ENCODE data around the gene SCGB1D4.
A peak's percentile ranks its signal among the peaks of the same experiment; 100 is the strongest.
"Not testable (repeated sequence)": the region's sequence is repeated elsewhere in the genome, so short reads cannot be mapped to it uniquely, and the experiment has no call there.

Gene SCGB1D4

DNA sequence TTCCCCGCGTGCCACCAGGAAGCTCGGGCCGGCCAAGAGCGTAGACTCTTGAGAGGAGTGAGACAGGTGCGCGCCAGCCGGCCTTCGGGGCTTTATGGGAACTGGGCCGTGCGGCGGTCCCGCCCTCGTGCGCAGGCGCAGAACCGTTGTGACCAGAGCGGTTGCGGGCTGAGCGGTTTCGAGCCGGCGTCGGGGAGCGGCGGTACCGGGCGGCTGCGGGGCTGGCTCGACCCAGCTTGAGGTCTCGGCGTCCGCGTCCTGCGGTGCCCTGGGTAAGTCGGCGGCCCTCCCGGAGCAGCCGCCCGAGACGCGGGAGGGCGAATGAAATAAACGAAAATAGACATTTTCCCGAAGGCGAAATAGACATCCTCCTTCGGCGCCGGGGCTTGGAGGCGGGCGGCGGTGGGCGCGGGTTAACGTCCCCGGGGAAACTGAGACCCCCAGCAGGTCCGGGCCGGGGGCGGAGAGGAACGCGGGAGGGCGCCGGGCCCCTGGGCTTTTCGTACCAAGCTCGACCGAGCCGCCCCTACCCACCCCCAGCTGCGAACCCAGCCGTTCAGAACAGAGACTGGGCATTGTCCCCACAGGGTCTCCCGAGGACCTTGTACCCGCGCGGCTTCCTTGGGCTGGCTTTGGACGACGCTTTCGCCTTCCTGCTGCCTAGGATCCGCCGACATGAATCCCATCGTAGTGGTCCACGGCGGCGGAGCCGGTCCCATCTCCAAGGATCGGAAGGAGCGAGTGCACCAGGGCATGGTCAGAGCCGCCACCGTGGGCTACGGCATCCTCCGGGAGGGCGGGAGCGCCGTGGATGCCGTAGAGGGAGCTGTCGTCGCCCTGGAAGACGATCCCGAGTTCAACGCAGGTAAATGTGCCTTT, 38.7 kb upstream of the SCGB1D4 start, which contains the start of gene ASRGL1:
ASRGL1 (plus strand) TSS at position 146 of the 879 bp plus-strand sequence; CDS start at position 676, 530 bp downstream.
- TF ChIP-seq, protein P1, sequence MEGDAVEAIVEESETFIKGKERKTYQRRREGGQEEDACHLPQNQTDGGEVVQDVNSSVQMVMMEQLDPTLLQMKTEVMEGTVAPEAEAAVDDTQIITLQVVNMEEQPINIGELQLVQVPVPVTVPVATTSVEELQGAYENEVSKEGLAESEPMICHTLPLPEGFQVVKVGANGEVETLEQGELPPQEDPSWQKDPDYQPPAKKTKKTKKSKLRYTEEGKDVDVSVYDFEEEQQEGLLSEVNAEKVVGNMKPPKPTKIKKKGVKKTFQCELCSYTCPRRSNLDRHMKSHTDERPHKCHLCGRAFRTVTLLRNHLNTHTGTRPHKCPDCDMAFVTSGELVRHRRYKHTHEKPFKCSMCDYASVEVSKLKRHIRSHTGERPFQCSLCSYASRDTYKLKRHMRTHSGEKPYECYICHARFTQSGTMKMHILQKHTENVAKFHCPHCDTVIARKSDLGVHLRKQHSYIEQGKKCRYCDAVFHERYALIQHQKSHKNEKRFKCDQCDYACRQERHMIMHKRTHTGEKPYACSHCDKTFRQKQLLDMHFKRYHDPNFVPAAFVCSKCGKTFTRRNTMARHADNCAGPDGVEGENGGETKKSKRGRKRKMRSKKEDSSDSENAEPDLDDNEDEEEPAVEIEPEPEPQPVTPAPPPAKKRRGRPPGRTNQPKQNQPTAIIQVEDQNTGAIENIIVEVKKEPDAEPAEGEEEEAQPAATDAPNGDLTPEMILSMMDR (conservative IDR thresholded peaks at IDR 0.05), result no peak
- H3K27ac ChIP-seq, result peak within 1 kb of the TSS; percentile 78

DNA sequence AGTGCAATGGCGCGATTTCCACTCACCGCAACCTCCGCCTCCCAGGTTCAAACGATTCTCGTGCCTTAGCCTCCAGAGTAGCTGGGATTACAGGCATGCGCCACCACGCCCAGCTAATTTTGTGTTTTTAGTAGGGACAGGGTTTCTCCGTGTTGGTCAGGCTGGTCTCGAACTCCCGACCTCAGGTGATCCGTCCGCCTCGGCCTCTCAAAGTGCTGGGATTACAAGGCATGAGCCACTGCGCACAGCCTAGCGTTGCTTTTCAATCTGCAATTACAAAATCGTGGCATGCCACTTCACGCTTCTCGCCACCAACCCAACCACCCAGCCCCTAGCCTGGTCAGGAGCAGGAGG, 38.1 kb upstream of the SCGB1D4 start:
- peak overlapping the region; percentile 78 for H3K27ac ChIP-seq

DNA sequence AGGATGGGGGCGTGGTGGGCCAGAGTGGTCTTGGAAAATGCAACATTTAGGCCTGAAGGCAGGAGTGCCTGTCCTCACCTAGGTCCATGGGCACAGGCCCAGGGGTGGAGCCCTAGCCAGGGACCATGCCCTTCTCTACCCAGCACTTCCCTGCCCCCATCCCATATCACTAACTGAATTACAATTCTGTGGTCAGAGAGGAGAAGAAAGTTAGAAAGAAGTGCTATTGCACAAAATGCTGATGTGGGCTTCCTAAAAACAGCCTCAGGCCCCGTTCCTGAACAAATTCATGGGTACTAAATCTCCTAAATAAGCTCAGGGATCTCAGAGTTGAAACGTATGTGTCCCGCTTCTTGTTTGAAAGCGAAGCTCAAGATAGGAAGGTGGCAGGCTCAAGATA, 34.9 kb upstream of the SCGB1D4 start:
- H3K27ac ChIP-seq, result no peak overlapping the region
- TF ChIP-seq, protein P1 (conservative IDR thresholded peaks at IDR 0.05), result no peak

DNA sequence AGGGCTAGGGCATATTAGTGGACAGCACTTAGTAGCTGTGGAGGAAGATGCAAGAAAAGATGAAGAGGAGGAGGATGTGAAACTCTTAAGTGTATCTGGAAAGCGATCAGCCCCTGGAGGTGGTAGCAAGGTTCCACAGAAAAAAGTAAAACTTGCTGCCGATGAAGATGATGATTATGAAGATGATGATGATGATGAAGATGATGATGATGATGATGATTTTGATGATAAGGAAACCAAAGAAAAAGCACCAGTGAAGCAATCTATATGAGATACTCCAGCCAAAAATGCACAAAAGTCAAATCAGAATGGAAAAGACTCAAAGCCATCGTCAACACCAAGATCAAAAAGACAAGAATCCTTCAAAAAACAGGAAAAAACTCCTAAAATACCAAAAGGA, 32.4 kb upstream of the SCGB1D4 start:
- not testable (repeated sequence) for H3K27ac ChIP-seq

DNA sequence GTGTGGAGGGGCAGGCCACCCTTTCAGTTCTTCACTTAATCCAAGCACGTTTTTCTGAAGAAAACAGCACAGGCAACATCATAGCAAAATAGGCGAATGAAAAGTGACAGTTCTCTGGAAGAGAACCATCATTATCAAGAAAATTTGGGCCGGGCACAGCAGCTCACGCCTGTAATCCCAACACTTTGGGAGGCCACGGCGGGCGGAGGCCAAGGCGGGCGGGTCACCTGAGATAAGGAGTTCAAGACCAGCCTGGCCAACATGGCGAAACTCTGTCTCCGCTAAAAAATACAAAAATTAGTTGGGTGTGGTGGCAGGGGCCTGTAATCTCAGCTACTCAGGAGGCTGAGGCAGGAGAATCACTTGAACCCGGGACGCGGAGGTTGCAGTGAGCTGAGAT, 28.7 kb upstream of the SCGB1D4 start:
- not testable (repeated sequence) for H3K27ac ChIP-seq

DNA sequence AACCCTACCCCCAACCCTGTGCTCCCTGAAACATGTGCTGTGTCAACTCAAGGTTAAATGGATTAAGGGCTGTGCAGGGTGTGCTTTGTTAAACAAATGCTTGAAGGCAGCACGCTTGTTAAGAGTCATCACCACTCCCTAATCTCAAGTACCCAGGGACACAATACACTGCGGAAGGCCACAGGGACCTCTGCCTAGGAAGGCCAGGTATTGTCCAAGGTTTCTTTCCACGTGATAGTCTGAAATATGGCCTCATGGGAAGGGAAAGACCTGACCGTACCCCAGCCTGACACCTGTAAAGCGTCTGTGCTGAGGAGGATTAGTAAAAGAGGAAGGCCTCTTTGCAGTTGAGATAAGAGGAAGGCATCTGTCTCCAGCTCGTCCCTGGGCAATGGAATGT, 27.8 kb upstream of the SCGB1D4 start:
- H3K27ac ChIP-seq, result peak overlapping the region; percentile 48; the same call in 1 of the 2 replicates

DNA sequence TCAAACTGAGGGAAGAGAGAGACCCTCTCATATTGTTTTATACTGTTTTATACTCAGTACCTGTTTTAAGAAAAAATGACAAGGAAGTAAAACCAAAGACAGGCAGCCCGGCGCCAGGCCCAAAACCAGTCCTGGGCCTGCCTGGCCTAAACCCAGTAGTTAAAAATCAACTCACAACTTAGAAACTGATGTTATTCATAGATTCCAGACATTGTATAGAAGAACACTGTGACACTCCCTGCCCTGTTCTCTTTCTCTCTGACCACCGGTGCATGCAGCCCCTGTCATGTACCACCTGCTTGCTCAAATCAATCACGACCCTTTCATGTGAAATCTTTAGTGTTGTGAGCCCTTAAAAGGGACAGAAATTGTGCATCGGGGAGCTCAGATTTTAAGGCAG, 26.9 kb upstream of the SCGB1D4 start:
- H3K27ac ChIP-seq, result peak overlapping the region; percentile 48

DNA sequence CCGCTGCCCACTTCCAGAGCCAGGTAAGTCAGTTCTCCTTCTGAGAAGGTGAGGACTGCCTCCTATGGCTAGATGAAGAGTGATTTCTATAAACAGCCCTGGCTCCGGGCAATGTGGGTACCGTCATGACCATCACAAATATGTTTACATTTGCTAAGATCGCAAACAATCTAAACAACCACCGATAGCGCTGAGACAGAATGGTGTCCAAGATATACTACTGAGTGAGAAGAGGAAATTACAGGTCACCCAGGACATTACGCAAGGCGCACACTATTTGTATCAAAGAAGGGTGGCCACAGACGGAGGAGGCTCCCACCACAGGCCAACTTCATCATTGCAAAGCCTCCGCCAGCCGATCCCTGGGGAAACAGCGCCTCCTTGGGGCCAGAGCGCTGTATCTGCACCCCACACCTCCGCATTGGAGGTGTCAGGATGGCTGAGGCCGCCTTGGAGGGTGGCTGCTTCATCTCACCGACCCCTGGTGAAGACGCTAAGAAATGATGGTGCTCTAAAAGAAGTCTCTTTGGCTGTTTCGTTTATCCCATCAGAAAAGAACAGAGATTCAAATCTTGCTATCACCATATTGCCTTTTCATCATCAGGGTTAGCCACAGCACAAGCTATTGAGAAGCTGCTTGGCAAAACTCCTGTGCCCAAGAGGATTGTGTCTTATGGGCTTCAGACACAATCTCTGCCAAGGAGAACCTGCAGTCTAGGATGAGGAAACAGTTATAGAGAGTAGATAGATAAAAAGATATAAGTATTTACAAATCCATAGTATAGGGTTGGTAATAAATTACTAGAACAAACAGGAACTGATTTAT, 26.1 kb upstream of the SCGB1D4 start:
- TF ChIP-seq, protein P1 (conservative IDR thresholded peaks at IDR 0.05), result peak; percentile 72
- peak overlapping the region; percentile 48 for H3K27ac ChIP-seq

DNA sequence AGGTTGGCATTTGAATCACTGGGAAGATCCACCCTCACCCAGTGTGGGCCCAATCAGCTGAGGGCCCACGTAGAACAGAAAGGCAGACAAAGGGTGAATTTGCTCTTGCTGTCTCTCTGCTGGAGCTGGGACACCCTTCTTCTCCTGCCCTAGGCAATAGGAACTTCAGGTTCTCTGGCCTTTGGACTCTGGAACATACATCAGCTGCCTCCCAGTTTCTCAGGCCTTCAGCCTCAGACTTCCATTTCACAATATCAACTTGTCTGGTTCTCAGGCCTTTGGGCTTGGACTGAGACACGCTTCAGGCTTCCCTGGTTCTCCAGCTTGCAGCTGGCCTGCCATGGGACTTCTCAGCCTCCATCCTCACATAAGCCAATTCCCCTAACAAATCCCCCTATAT, 23.6 kb upstream of the SCGB1D4 start:
- TF ChIP-seq, protein P1 (conservative IDR thresholded peaks at IDR 0.05), result no peak
- H3K27ac ChIP-seq, result no peak overlapping the region

DNA sequence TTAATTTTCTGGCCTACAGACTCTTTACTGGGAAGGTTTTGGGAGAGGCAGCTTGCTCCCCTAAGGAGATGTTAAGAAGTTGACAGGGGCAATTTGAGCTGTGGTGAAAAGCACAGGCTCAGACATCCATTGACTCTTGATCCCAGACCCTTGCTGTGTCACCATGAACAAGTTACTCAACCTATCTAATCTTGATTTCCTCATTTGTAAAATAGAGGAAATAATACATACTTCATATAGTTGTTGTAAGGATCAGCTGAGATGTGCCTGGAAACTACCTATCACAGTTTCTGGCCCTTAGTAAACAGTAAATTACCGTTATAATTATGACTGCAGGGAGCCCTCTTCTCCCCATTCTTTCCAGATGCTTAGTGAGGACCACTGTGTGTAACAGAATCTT, 16.6 kb upstream of the SCGB1D4 start:
- TF ChIP-seq, protein P1 (conservative IDR thresholded peaks at IDR 0.05), result no peak

More for the DNA sequence above, 16.6 kb upstream of the SCGB1D4 start:
- no peak overlapping the region for H3K27ac ChIP-seq

Measured in VCaP (cell line).